Smooth muscle cell of the brain vasculature (primary cell): ENCODE data around the gene SPATA12.

Experiments
- DNase-seq: peaks from one replicate; pipeline ENCODE4 v3.0.0-alpha.2; 2012; ENCODE audit warnings: low read depth, low spot score

Gene SPATA12

GRCh38 chr3:57060089-57060821, at the start of gene SPATA12:
TSS of gene SPATA12 (plus strand) at chr3:57060664. CDS start at chr3:57073695, 13,031 bp downstream.
- peak; percentile 33 for DNase-seq

- DNase-seq: no peak
Measured at GRCh38 chr3:57011022-57011421, 49.4 kb upstream of the SPATA12 start.

GRCh38 chr3:57012847-57013246, 47.6 kb upstream of the SPATA12 start:
- DNase-seq: no peak

GRCh38 chr3:57015350-57015729, 45.1 kb upstream of the SPATA12 start:
- DNase-seq: no peak

GRCh38 chr3:57015912-57016311, 44.6 kb upstream of the SPATA12 start:
- DNase-seq: no peak

GRCh38 chr3:57017459-57017845, 43.0 kb upstream of the SPATA12 start:
- no peak for DNase-seq

GRCh38 chr3:57018246-57018645, 42.2 kb upstream of the SPATA12 start:
- DNase-seq: no peak

GRCh38 chr3:57019057-57019456, 41.4 kb upstream of the SPATA12 start:
- no peak for DNase-seq

- DNase-seq: no peak
Measured at GRCh38 chr3:57025237-57025636, 35.2 kb upstream of the SPATA12 start.

- no peak for DNase-seq
Measured at GRCh38 chr3:57026944-57027343, 33.5 kb upstream of the SPATA12 start.

- no peak for DNase-seq
Measured at GRCh38 chr3:57029383-57029782, 31.1 kb upstream of the SPATA12 start.

GRCh38 chr3:57029924-57030323, 30.5 kb upstream of the SPATA12 start:
- no peak for DNase-seq

GRCh38 chr3:57030721-57031120, 29.7 kb upstream of the SPATA12 start:
- DNase-seq: no peak

GRCh38 chr3:57031631-57032541, 28.6 kb upstream of the SPATA12 start:
- no peak for DNase-seq

- no peak for DNase-seq
Measured at GRCh38 chr3:57036952-57037351, 23.5 kb upstream of the SPATA12 start.

GRCh38 chr3:57038466-57039164, 21.8 kb upstream of the SPATA12 start:
- DNase-seq: no peak

- DNase-seq: no peak
Measured at GRCh38 chr3:57041674-57042073, 18.8 kb upstream of the SPATA12 start.

- DNase-seq: no peak
Measured at GRCh38 chr3:57043518-57043917, 16.9 kb upstream of the SPATA12 start.

GRCh38 chr3:57046101-57046765, 14.2 kb upstream of the SPATA12 start:
- DNase-seq: no peak

GRCh38 chr3:57048052-57048671, 12.3 kb upstream of the SPATA12 start:
- DNase-seq: no peak

- DNase-seq: no peak
Measured at GRCh38 chr3:57048728-57049127, 11.7 kb upstream of the SPATA12 start.
